Activated CD4-positive, CD25-positive, alpha-beta regulatory T cell treated with anti-CD3 and anti-CD28 coated beads, Interleukin-2, amount 50 U/mL, for 72 hours (primary cell): ENCODE measurements around the gene CHST3.

ENCODE experiments used
- DNase-seq: peaks from one replicate; pipeline ENCODE4 v3.0.0; 2021

CHST3 gene

GRCh38 chr10:72059843-72060822 lies 95.9 kb downstream of the CHST3 start:
- no peak for DNase-seq

GRCh38 chr10:72061491-72061890 lies 97.3 kb downstream of the CHST3 start:
- no peak for DNase-seq

GRCh38 chr10:72061930-72062329 lies 97.7 kb downstream of the CHST3 start:
- no peak for DNase-seq

GRCh38 chr10:72062382-72062781 lies 98.2 kb downstream of the CHST3 start:
- DNase-seq: no peak
